SIG-M5 treated with dmso at 0.1 percent for 504 hours (cell line): ENCODE data around the gene DCAF6.

Experiments
- DNase-seq: peaks from one replicate; lab custom pipeline; 2025; ENCODE audit not compliant: unreplicated experiment; lab: John Stamatoyannopoulos, UW

The DCAF6 gene

DNA sequence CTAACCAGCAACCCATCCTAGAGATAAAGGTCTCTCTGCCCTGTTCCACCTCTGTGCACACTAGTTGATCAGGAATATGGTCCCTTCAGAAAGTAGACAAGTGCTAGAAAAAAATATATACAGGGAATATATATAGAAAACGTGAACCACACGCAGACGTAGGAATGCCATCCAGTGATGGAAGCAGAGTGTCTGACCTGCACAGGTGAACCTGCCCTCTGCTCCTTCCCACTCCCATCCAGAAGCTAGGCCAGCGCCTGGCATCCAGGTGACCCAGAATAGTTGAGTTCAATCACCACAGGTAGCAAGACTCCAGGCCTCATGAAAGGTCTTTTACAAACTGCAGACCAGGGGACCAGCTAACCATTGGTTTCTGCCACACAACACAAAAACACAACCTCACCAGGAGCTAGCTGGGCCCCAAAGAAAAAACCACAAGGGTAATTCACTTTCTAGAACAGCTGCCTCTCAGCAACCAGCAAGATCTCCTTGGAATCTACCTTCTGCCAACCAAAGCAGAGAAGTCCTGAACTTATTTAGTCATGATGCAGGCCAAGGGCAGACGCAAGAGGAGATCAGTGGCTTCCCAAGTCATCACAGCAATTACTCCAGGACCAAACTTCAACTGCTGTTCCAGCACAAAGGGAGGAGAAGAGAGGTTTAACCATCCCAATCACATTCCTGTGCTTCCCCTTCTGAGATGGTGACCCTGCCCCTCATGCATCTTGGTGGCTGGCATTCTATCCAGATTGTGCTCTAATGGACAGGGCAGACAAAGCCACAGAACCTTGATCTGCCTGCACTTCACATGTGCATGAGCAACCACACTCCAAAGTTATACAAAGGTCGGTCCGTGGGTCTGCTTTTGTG is 147.2 kb downstream of the DCAF6 start:
- DNase-seq, result no peak

DNA sequence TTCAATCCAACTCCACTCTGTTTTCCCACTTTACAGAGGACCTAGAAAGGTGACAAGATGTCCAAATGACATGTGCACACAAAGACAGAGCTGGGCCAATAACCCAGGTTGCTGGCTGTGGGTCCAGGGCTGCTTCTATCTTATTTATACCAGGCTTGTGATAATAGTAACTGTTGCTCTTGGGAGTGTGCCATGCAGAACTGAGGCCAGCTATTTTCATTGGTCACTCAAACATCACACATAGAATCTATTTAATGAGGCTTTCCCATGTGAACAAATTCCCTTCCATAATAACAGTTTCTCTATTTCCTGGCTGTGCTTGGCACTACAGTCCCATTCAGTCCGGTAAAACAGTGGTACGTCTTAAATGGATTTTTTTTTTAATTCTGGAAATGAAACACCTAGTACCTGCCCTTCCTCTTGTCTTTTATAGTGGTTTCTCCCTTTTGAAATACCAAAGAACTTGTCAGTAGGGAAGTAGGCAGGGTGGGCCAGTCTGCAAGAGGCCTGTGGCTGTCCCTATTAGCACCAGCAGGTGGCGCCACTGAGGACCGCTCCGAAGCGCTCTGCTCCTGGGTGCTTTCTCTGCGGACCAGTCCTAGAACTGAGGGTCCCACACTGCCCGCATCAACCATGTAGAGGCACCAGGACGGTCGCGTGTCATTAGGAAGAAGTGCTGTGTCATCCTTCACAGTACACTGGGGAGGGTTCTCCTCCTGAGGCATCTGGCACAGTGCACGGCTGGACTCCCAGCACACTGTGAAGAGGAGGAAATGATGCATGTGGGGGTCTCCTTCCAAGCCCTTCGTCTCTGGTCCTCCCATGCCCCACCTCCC is 148.1 kb downstream of the DCAF6 start:
- peak; percentile 66 for DNase-seq

DNA sequence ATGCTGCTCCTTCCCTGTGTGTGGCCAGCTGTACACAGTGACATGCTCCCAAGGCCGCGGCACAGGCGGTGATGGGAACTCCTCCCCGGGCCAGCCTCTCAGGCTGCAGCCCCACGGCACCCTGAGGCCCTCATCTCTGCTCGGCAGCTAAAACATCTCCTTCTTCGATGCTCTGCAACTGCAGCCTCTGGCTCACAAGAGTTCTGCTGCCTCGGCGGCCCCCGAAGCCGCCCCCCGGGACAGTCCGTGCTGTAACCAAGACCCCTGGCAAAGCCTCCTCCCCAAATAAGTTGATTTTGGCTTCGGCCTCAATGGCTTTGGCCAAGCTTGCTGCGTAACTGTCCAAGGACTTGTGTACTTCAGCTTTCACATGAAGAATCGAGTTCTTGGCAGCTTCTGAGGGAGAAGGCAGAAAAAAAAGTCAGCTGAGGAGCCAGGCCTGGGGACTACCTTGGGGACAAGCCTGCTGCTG is 149.0 kb downstream of the DCAF6 start:
- DNase-seq, result no peak

DNA sequence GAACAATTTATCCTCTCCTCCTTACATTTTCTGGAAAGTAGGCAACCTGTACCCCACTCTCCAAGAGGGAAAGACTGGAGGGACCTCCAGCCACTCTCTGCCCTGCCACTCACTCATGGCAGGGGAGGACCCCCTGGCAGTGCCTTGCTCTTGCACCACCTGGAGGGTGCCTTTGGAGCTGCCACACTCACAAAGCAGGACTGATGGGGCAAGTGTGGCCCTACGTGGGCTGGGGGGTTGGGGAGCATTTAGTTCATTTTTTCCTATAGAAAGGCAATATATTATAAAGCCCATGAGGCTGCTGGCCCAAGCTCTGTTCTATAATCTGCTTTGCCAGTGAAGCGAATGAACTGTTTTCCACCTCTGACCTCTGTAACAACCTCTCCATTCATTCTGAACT is 150.0 kb downstream of the DCAF6 start:
- DNase-seq, result no peak

DNA sequence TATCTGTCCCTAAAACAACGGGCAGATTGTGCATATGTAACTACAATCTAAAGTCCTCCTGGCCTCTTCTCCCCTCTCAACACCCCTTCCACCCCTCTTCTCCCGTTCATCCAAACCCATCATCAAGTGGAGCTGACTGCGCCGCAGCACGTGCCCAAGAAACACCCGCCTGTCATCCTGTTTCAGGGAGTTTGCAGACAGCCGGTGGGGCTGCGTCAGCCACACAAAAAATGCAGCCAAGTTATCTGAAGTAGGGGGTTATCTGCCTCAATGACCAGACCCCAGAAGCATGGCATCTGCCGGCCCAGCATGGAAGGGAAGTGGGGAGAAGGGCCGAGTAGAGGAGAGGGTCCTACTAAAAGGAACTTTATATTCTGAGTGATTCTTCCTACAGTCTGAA is 151.2 kb downstream of the DCAF6 start:
- no peak for DNase-seq

DNA sequence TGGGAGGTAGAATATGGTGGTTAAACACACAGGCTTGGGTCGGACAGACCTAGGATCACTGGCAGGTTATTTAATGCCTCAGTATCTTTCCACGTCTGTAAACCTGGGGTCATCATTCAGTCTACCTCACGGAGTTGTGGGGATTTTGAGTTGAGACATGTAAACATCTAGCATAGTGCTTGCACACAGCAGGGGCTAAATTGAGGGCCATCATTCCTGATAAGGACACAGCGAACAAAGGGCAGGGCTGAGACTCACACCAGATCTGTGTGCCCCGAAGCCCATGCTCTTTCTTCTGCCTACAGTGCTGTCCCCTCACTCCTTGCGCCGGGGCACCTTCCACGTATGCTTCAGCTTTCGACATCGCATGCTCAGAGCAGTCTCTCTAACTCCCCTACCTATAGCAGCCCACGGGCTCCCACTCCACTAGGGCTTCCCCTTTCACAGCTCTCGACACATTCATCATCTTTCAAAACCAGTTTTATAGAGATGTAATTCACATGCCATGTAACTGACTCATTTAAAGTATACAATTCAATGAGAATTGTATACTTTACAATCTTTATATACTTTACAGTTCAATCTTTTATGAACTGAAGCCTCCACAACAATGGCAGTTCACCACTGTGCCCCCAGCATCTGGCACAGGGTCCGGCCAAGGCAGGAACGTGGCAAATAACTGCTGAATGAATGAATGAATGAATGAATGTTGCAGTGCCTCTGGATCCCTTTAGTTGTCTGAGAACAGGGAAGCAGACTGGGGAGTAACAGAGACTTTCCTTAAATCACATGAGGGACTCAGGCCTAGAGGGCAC is 152.2 kb downstream of the DCAF6 start:
- no peak for DNase-seq

DNA sequence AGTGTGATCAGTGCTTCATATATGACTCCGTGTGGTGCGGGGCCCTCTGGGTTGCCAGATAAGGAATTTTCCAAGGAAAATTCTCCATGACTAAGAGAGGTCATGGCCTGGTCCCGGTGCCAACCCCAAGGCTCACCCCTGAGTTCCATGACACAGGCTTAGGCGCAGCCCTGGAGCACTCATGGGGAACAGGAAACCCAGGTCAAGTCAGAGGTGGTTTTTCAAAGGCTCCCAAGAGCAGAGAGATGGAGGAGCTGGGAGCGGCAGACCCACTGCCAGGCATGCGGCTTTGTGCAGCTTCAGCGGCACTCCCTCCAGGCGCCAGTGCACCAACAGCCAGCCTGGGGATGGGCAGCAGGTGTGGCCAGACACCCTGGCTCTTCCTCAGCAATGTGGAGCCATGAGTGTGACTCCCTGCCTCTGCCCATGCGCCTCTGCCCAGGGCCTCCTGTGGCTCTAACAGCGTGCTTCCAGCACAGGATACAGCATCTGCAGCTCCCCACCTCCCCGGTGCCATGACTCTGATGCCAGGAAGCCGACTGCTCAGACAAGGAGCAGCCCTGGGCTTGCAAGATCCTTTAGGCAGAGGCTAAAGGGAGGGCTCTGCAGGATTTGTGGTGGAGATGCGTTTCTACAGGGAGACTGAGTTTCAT is 153.0 kb downstream of the DCAF6 start:
- DNase-seq, result no peak

DNA sequence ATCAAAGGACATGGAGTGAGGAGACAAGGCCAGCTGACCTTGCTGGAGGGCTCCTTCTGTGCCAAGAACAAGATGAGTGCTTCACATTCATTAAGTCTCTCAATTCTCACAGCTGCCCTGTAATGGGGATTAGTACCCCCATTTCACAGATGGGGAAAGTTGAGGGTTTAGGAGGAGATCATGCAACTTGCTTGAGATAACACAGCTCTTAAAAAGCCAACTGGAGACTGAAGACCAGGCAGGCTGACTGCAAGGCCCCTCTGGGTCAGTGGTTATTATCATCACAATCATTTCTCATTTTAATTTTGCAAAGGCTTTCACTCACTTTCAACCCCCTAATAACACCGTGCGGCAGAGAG is 153.5 kb downstream of the DCAF6 start:
- no peak for DNase-seq

DNA sequence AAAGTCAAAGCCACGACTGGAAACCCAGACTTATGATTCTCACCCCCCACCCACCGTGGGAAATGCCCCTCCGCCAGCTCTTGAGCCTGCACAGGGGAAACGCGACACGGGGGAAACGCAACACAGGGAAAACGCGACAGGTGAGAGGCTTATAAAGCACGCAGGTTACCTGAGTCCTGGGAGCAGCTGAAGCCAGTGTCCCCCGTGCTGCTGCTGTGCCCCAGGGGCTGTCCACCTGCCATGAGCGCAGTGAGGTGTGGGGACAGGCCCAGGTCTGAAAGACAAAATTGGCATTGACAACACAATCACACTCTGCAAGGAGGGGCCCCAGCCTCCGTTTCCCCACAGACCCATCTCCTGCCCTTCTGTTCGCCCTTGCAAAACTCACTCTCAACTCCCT is 153.9 kb downstream of the DCAF6 start:
- no peak for DNase-seq

DNA sequence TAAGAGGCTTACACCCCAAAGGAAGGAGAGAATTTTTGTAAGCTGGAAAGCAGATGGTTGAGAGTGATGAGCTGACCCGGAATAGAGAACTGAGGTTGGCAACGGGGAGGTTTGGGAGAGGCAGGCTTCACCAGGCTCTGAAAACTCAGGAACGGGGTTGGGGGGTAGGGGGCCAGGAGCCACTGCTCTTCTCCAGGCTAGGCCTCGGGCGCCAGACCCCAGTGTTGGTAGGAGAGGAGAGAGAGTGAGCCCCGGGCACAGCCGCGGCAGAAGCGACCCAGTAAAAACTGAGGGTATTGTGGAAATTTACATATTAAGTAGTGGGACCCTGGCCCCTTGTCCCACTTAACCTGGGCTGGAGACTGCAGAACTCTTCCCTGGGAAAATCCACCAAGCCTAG is 154.6 kb downstream of the DCAF6 start:
- no peak for DNase-seq

DNA sequence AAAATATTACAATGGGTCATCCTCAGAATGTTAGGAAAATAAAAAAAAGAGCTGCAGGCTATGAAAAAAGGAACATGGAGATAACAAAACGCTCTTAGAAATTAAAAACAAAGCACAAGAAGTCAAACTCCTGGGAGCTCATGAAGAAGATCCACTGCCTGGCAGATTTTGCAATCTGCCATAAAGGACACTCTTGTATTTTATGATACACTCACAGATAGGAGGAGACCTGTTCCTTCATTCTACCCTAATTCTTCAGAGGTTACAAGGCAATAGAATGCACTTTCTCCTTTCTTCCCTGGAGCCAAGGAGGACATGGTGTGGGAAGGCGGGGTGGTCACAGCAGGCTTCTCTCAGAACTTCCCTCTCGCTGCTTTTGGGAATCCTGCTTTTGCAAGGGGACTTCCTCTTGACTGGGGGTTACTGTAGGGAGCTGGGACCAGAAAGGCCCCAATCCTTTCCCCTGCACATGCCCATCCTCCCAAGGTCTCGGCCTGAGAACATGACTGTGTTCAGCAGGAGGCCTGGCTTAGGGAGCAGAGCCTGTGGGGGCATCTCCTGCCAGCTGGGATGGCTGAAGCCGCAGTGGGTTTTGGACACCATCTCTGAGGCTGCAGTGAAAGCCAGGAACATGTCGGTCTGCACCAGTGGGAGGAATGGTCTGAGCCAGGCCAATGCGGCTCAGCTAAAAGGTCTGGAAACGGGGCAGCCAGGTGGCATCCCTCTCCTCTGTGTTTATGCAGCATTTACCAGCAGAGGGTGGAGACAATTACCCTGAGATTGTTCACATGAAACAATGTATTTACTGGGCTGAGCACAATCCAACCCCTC is 155.5 kb downstream of the DCAF6 start:
- DNase-seq, result no peak

DNA sequence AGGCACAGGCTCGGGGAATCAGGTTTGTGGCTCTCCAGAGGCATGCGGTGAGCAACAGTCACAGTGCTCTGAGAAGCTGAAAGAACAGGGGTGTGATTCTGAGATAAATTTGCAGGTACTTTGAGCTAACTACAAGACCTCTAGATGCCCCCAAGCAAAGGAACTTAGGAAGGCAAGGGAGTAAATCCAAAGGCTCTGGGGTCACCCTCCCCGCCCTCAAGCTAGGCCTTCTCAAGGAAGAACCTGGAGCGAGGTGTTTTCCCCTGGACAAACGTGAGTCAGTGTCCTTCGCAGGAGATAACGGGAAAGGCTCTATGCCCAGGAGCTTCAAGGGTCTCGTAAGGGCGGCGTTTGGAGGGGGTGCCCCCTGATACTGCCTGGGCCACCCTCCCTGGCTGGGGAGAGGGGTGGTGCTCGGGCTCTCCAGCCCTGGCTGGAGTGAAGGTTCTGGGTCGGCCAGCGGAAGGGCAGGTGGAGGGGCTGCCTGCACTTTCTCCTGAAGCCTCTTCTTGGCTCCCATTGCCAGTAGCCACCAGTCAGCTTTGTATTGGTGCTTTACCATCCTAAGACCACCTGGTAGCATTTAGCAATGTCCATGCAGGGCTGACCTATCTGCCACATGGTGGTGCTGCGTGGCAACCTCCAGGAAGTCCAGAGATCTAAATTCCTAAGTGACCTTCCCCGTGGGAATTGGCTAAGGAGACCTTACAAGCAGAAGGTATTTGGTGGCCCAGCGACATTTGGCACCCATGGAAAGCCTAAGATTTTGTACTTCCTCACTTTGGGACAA is 156.3 kb downstream of the DCAF6 start:
- DNase-seq, result no peak

DNA sequence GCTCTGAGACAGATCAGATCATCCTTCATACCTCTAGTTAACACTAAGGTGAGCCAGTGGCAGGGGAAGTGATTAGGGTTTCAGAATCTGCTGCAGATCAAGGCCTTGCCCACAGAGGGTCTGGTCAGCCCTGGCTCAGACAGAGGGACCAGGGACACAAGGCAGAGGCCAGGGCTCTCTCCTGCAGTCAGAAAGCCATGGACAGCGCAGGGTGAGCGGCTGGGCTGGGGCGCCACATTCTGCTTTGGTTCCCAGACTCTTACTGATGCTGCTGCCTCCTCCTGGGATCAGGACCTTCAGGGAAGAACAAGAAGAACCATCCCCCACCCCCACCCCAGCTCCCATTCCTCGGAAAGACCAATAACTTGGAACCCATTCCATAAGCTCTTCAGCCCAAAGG is 157.1 kb downstream of the DCAF6 start:
- no peak for DNase-seq

DNA sequence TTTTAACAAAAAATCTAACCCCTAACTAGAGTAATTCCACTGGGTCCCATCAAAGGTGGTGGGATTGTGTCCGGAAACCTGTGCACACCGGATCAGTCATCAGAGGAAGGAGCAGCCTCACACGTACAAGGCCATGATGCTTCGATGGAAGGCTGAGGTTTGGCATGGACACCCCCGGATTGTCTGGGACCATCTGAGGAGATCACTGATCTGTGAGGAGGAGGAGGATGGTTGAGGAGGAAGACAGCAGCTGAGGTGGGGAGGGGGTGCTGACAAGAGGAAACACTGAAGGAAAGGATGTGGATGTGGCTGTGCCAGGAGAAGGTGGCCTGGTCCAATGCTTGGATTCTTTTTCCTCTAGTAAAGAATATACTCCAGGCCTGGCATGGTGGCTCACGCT is 159.0 kb downstream of the DCAF6 start:
- DNase-seq, result no peak

DNA sequence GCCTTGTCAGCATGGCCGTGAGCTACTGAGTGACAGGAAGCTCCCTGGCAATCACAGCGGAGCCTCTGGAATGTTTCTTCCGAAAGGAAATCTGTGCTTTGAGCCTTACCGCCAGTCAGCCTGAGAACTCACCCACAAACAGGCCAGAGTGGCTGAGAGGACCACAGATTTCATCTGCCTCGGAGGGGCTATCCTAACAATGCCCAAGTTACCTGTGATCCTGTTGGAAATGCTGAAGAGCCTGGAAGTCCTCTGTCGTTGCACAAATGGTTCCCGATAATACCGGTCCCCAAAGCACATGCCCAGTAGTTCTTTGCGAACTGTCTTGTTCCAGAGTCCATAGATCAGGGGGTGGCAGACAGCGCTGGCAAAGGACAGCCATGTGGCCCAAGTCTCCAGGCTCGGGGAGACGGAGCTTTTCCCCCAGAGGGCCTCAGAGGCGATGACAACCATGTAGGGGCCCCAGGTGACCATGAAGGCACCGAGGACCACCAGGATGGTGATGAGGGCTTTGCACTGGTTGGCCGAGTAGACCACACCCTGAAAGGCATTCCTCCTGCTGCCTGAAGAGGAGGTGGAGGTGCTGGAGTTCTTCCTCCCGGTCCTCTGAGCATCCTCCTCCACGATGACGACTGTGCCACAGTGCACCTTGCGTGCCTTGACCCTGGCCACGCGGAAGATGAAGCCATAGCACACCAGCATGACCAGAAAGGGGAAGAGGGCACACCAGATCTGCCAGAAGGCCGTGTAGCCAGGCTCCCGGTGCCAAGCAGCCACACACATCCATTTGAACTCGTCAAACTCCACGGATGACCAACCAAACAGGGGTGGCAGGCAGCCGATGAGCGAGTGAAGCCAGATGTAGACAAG is 160.0 kb downstream of the DCAF6 start:
- DNase-seq, result no peak

DNA sequence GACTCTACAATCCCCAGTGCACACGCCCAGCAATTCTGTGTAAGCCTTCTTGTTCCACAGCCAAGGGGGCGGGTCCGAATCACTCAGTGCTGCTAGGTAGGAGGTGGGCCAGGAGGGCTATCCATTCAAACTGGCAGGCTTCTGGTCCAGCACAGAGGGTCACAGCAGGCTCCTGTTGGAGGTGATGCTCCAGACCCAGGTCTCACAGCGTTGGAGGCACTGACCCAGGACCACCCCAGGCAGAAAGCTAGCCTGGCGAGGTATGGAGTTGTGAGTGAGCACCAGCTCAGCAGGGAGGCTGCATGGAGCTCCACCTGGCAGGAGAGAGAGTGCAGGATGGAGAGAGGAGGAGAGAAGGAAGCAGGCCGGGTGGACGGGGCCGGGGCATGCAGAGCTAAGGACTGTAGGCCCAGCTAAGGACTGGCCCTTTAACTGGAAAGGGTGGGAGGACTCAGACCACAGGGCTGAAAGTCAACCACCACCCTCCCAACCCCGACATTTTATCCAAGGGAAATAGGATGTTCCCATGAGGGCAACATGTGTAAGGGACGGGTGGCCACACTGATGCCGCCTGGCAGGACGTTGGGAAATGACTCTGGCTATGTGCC is 161.5 kb downstream of the DCAF6 start:
- DNase-seq, result no peak

DNA sequence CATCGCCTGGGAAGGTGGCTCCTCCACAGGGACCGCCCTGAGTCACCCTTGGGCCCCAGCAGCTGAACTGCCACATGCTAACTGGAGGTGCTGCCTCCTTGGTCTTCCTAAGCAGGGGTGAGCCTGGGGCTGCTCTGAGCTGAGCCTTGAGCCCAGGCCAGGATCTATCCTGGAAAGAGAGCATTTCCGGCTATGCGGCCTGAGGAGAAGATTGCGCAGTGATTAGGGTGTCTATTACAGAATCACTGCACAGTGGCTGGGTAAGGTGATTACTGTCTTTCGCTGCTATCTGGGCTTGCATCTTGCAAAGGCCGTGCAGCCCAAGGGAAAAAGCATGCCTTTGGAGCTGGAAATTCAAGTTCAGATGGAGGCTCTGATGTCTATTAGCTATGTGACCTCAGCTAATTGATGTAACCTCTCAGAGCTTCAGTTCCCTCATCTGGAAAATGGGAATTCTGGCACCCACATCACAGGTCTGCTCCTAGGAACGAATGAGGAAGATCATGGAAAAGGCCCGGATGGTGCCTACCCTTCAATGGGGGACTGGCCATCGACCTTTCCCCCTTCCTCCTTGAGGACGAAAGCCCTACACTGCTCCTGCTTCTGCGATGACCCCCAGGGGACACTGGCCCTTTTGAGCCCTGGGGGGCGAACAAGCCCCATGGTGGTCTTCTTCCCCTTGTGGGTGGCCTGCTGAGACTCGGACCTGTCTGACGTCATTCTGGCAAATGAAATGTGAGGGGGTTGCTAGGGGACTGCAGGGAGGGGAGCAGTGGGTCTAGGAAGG is 162.2 kb downstream of the DCAF6 start:
- no peak for DNase-seq
